ENCODE measurements around the gene CAMK4.

GRCh38 chr5:111385970-111386831, 162.0 kb downstream of the CAMK4 start:
- no peak for TF ChIP-seq CTCF (IDR thresholded peaks at IDR 0.05)
- TF ChIP-seq POLR2A (IDR thresholded peaks at IDR 0.05) = no peak

All from thyroid gland (tissue), 4 donors.